HepG2 (cell line): ENCODE measurements around the gene CPB2. TPM values are rescaled to one million over a fixed set of nuclear protein-coding genes. Genes with fewer than 3 reads are reported as not detected.

Experiments used
- FOXP1 ChIP-seq, 2 experiments: fragments of 450-650 bp in 1 of 2; IDR thresholded peaks; 2 replicates each; pipeline ENCODE4 v1.6.1; 2017 to 2018; ENCODE audit warnings: antibody characterized with exemption in 1 of 2
- KLF11 ChIP-seq: IDR thresholded peaks from 2 replicates; pipeline ENCODE4 v1.6.1; 2016; ENCODE audit warnings: missing compliant biosample characterization
- KMT2B ChIP-seq: IDR thresholded peaks from 2 replicates; pipeline ENCODE4 v1.6.1; 2016; ENCODE audit warnings: missing genetic modification reagents, missing compliant biosample characterization
- MXD4 ChIP-seq: IDR thresholded peaks from 2 replicates; pipeline ENCODE4 v1.6.1; 2016; ENCODE audit warnings: mild to moderate bottlenecking, missing biosample characterization, missing genetic modification reagents
- NCOR1 ChIP-seq: fragments of 200-600 bp; sonication (generic); IDR thresholded peaks from 2 replicates; pipeline ENCODE4 v1.7.0; 2017; ENCODE audit warnings: antibody characterized with exemption, low read length, borderline replicate concordance
- NONO ChIP-seq, 2 experiments: fragments of 450-650 bp in 1 of 2; sonication (generic) in 1 of 2; formaldehyde crosslinking in 1 of 2; IDR thresholded peaks in 1 of 2; conservative IDR thresholded peaks in 1 of 2; 2 replicates each; pipeline versions ENCODE4 v1.6.1 to v1.8.0; 2017 to 2022; ENCODE audit warnings: mild to moderate bottlenecking in 1 of 2, missing genetic modification reagents in 1 of 2, moderate library complexity in 1 of 2
- NPAS2 ChIP-seq: sonication (generic); formaldehyde crosslinking; IDR thresholded peaks from 2 replicates; pipeline ENCODE4 v1.8.0; 2022; ENCODE audit warnings: mild to moderate bottlenecking, missing genetic modification reagents, borderline replicate concordance
- NR2F6 ChIP-seq, 2 experiments: IDR thresholded peaks; 2 replicates each; pipeline ENCODE4 v1.6.1; 2016; ENCODE audit warnings: antibody characterized with exemption in 1 of 2, mild to moderate bottlenecking in 1 of 2
- POLR2A ChIP-seq, 2 experiments: IDR thresholded peaks; 2 replicates each; pipeline ENCODE4 v1.6.1; 2011; ENCODE audit warnings: low read depth in 2 of 2, low read length in 2 of 2, mild to moderate bottlenecking in 1 of 2, moderate library complexity in 1 of 2; ENCODE audit not compliant: insufficient read depth in 1 of 2
- RBFOX2 ChIP-seq: fragments of 200-400 bp; formaldehyde crosslinking; IDR thresholded peaks from 2 replicates; pipeline ENCODE4 v1.6.1; 2017; ENCODE audit warnings: low read depth, mild to moderate bottlenecking, low read length
- SIX1 ChIP-seq: sonication (generic); formaldehyde crosslinking; IDR thresholded peaks from 2 replicates; pipeline ENCODE4 v1.4.0; 2020; ENCODE audit warnings: missing genetic modification reagents, borderline replicate concordance
- SNAPC2 ChIP-seq: sonication (generic); formaldehyde crosslinking; IDR thresholded peaks from 2 replicates; pipeline ENCODE4 v1.8.1; 2022; ENCODE audit warnings: mild to moderate bottlenecking, missing genetic modification reagents
- SPEN ChIP-seq: sonication (generic); formaldehyde crosslinking; IDR thresholded peaks from 2 replicates; pipeline ENCODE4 v1.5.1; 2020; ENCODE audit warnings: low read depth, mild to moderate bottlenecking, missing genetic modification reagents
- SRF ChIP-seq: IDR thresholded peaks from 2 replicates; pipeline ENCODE4 v1.6.1; 2011; ENCODE audit warnings: mild to moderate bottlenecking, low read depth, low read length, moderate library complexity
- ZBTB7B ChIP-seq: sonication (generic); formaldehyde crosslinking; IDR thresholded peaks from 2 replicates; pipeline ENCODE4 v1.4.0; 2020; ENCODE audit warnings: missing genetic modification reagents
- ZKSCAN8 ChIP-seq: IDR thresholded peaks from 2 replicates; pipeline ENCODE4 v1.6.1; 2016; ENCODE audit warnings: borderline replicate concordance, missing genetic modification reagents, missing compliant biosample characterization
- ZNF136 ChIP-seq: sonication (generic); formaldehyde crosslinking; IDR thresholded peaks from 2 replicates; pipeline ENCODE4 v1.8.1; 2022; ENCODE audit warnings: low read depth, mild to moderate bottlenecking, moderate library complexity, missing genetic modification reagents
- ZNF552 ChIP-seq: sonication (generic); formaldehyde crosslinking; IDR thresholded peaks from 2 replicates; pipeline ENCODE4 v1.9.0; 2022; ENCODE audit warnings: missing genetic modification reagents, mild to moderate bottlenecking, borderline replicate concordance
- ZNF7 ChIP-seq: IDR thresholded peaks from 2 replicates; pipeline ENCODE4 v1.6.1; 2016; ENCODE audit warnings: missing biosample characterization, missing genetic modification reagents
- ZNF777 ChIP-seq: sonication (generic); formaldehyde crosslinking; IDR thresholded peaks from 2 replicates; pipeline ENCODE4 v1.4.0; 2020; ENCODE audit warnings: missing genetic modification reagents
- polyA plus RNA-seq, 8 experiments: library from polyadenylated mRNA; depleted of rRNA in 3 of 8; stranded (reverse) in 7 of 8; unstranded in 1 of 8; fragments of >200 nt; fragmentation: Illumina TruSeq in 4 of 8; extraction: Trizol in 4 of 8; gene quantifications; 2 replicates each; pipeline versions ENCODE4 v1.2.1 to v1.2.3, GENCODE V29; 2011 to 2016; ENCODE audit warnings: low read depth in 4 of 8, missing spikeins in 1 of 8, mixed read lengths in 1 of 8; ENCODE audit not compliant: insufficient read depth in 1 of 8
- total RNA-seq, 5 experiments: library from RNA; depleted of rRNA; stranded (reverse); fragments of >200 nt; fragmentation: Illumina TruSeq; extraction: Trizol; gene quantifications; 2 replicates each; pipeline ENCODE4 v1.2.3, GENCODE V29; 2016; ENCODE audit warnings: low read depth in 1 of 5
- TF ChIP-seq, protein P1 (sequence below): sonication (generic); formaldehyde crosslinking; IDR thresholded peaks from 2 replicates; pipeline ENCODE4 v1.9.0; 2021; ENCODE audit warnings: mild to moderate bottlenecking, missing genetic modification reagents
- TF ChIP-seq, protein P2 (sequence below): sonication (generic); formaldehyde crosslinking; IDR thresholded peaks from 2 replicates; pipeline ENCODE4 v1.4.0; 2020; ENCODE audit warnings: missing genetic modification reagents
- TF ChIP-seq, protein P3 (sequence below): sonication (generic); formaldehyde crosslinking; IDR thresholded peaks from 2 replicates; pipeline ENCODE4 v1.4.0; 2020; ENCODE audit warnings: mild to moderate bottlenecking, missing genetic modification reagents
- TF ChIP-seq, protein P4 (sequence below): sonication (generic); formaldehyde crosslinking; IDR thresholded peaks from 2 replicates; pipeline ENCODE4 v1.8.1; 2023; ENCODE audit warnings: missing genetic modification reagents, inconsistent platforms, borderline replicate concordance

CPB2 gene
- total and polyA plus RNA-seq, 2 of the 13 experiments (the other 11 are each of a cell fraction or from before 2014, with no cell fraction given) = 125 to 140 TPM

DNA sequence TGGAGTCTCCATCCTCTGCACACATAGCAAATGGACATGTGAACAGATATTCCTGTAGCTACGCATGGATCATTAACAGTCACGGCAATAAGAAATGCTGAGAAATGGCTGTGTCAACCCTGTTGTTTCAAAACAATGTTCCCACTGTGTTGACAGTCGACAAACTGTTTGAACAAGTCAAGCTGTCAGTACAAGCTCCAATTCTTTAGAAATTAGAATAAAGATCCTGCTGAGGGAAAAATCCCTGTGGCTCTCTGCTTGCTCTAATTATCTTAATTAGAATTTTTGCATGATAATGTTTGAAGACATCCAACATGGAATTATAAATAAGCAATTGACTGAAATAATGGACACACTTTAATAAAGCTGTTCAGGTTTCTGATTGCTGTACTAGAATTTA is 37.9 kb upstream of the CPB2 start (continued):
- TF ChIP-seq NCOR1 (no peak), ZNF777 (CRISPR knock-in tag) (no peak), NR2F6 (IDR thresholded peaks at IDR 0.05) (no peak), NR2F6 (CRISPR knock-in tag; IDR thresholded peaks at IDR 0.05) (no peak), KMT2B (CRISPR knock-in tag) (no peak), SRF (no peak), NONO (IDR thresholded peaks at IDR 0.05) (no peak), NONO (CRISPR knock-in tag; conservative IDR thresholded peaks at IDR 0.05) (no peak), POLR2A (IDR thresholded peaks at IDR 0.05; ENCODE audit: insufficient read depth in 1 of 2, low read depth in 2 of 2, low read length in 2 of 2) (peak in 1 of 2 experiments; percentile 33; a peak in 1 of 4 replicates), NPAS2 (CRISPR knock-in tag) (no peak), RBFOX2 (peak; percentile 36; the same call in 1 of the 2 replicates), MXD4 (CRISPR knock-in tag) (no peak), SPEN (CRISPR knock-in tag) (no peak), KLF11 (no peak), ZKSCAN8 (no peak), SNAPC2 (CRISPR knock-in tag) (no peak), FOXP1 (IDR thresholded peaks at IDR 0.05) (no peak), FOXP1 (CRISPR knock-in tag; IDR thresholded peaks at IDR 0.05) (0 out of 2 replicates have a peak, but pooled peaks have one; percentile 15), ZBTB7B (CRISPR knock-in tag) (0 out of 2 replicates have a peak, but pooled peaks have one; percentile 1), ZNF136 (no peak), ZNF552 (CRISPR knock-in tag) (no peak), ZNF7 (CRISPR knock-in tag) (no peak), SIX1 (CRISPR knock-in tag) (no peak)
- TF ChIP-seq, protein P1, sequence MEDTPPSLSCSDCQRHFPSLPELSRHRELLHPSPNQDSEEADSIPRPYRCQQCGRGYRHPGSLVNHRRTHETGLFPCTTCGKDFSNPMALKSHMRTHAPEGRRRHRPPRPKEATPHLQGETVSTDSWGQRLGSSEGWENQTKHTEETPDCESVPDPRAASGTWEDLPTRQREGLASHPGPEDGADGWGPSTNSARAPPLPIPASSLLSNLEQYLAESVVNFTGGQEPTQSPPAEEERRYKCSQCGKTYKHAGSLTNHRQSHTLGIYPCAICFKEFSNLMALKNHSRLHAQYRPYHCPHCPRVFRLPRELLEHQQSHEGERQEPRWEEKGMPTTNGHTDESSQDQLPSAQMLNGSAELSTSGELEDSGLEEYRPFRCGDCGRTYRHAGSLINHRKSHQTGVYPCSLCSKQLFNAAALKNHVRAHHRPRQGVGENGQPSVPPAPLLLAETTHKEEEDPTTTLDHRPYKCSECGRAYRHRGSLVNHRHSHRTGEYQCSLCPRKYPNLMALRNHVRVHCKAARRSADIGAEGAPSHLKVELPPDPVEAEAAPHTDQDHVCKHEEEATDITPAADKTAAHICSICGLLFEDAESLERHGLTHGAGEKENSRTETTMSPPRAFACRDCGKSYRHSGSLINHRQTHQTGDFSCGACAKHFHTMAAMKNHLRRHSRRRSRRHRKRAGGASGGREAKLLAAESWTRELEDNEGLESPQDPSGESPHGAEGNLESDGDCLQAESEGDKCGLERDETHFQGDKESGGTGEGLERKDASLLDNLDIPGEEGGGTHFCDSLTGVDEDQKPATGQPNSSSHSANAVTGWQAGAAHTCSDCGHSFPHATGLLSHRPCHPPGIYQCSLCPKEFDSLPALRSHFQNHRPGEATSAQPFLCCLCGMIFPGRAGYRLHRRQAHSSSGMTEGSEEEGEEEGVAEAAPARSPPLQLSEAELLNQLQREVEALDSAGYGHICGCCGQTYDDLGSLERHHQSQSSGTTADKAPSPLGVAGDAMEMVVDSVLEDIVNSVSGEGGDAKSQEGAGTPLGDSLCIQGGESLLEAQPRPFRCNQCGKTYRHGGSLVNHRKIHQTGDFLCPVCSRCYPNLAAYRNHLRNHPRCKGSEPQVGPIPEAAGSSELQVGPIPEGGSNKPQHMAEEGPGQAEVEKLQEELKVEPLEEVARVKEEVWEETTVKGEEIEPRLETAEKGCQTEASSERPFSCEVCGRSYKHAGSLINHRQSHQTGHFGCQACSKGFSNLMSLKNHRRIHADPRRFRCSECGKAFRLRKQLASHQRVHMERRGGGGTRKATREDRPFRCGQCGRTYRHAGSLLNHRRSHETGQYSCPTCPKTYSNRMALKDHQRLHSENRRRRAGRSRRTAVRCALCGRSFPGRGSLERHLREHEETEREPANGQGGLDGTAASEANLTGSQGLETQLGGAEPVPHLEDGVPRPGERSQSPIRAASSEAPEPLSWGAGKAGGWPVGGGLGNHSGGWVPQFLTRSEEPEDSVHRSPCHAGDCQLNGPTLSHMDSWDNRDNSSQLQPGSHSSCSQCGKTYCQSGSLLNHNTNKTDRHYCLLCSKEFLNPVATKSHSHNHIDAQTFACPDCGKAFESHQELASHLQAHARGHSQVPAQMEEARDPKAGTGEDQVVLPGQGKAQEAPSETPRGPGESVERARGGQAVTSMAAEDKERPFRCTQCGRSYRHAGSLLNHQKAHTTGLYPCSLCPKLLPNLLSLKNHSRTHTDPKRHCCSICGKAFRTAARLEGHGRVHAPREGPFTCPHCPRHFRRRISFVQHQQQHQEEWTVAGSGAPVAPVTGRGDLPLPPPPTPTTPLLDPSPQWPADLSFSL = no peak
- TF ChIP-seq, protein P2, sequence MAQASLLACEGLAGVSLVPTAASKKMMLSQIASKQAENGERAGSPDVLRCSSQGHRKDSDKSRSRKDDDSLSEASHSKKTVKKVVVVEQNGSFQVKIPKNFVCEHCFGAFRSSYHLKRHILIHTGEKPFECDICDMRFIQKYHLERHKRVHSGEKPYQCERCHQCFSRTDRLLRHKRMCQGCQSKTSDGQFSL (CRISPR knock-in tag) = no peak
- TF ChIP-seq, protein P3, sequence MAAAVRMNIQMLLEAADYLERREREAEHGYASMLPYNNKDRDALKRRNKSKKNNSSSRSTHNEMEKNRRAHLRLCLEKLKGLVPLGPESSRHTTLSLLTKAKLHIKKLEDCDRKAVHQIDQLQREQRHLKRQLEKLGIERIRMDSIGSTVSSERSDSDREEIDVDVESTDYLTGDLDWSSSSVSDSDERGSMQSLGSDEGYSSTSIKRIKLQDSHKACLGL = no peak
- TF ChIP-seq, protein P4, sequence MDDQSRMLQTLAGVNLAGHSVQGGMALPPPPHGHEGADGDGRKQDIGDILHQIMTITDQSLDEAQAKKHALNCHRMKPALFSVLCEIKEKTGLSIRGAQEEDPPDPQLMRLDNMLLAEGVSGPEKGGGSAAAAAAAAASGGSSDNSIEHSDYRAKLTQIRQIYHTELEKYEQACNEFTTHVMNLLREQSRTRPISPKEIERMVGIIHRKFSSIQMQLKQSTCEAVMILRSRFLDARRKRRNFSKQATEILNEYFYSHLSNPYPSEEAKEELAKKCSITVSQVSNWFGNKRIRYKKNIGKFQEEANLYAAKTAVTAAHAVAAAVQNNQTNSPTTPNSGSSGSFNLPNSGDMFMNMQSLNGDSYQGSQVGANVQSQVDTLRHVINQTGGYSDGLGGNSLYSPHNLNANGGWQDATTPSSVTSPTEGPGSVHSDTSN (CRISPR knock-in tag) = no peak
